HT-29 (cell line): ENCODE measurements around the gene ANKS1A. TPM values are rescaled to one million over a fixed set of nuclear protein-coding genes. Genes with fewer than 3 reads are reported as not detected.

ENCODE experiments used
- DNase-seq: peaks from one replicate; pipeline ENCODE4 v3.0.0-alpha.2; 2015; ENCODE audit warnings: low spot score
- total RNA-seq: library from RNA; depleted of rRNA; stranded (reverse); fragments of >200 nt; shearing (Covaris generic); gene quantifications from 2 replicates; pipeline ENCODE4 v1.2.3, GENCODE V29; 2014

ANKS1A gene
- total RNA-seq, 1 experiment from 2014 or later, result 23.4 TPM

DNA sequence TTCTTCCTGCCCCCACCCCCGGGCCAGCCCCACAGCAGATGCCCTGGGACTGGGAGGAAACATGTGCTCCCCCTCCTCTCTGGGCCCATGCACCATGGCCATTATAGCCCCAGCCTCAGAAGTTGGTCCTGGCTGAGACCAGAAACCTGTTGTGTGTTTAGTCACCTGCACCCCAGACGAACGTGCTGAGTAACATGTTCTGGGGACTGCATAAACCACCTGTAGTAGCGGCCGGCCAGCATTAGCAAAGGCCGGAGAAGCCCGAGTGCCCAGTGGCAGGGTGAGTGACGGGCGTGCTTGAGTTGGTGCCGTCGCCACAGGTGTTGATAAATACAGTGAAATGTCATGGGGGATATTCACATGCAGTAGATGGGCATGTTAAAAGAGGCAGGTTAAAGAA lies 178.2 kb downstream of the ANKS1A start:
- DNase-seq, result no peak

- no peak for DNase-seq
Measured at GRCh38 chr6:35068206-35068605, 179.2 kb downstream of the ANKS1A start.

DNA sequence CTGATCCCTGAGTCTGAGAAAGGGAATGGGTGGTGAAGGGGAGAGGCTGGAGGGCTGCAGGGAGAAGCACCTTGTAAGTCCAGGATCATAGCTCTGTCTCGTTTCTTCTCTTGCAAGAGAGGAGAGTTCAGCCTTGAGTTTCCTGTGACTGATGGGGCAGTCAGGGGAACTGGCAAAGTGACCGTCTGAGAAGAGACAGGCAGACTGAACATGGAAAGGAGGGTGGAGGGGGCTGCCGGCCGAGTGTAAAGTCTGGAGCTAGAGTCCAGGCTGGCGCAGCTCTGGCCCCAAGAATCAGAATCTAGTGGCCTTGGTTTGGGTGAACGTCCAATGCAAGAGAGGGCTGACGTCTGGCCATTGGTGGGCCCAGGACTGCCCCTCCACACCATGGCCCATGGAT lies 179.6 kb downstream of the ANKS1A start:
- no peak for DNase-seq

DNA sequence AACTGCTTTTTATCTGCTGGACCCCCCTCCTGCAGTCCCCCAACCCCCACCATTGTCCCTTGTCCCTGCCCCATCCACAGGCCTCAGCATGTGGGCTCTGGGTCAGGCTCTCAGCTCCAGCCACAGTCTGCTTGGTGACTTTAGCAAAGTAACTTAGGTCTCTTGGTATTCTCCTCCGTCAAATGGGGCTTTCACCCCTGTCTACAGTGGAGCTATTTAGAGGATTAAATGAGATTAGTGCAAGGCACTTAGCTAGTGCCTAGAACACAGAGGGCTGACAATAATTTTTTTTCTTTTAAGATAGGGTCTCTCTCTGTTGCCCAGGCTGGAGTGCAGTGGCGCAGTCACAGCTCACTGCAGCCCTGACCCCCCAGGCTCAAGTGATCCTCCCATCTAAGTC lies 180.2 kb downstream of the ANKS1A start:
- no peak for DNase-seq

DNA sequence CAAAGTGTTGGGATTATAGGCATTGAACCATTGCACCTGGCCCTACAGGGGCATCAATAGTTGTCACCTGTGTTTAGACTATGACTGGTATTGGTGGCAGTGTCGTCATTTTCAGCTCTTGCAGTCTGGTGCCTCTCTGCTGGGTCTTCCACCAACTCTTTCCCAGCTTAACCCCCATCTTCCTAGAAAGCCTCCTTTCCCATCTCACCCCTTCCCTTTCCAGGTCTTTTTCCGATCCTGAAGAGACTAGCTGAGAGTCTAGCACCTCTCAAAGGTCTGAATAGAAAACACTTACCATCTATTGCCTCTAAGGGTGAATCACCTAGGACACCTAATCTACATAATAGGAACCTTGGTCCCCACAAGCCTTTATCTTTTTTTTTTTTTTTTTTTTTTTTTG lies 181.1 kb downstream of the ANKS1A start:
- DNase-seq, result no peak

DNA sequence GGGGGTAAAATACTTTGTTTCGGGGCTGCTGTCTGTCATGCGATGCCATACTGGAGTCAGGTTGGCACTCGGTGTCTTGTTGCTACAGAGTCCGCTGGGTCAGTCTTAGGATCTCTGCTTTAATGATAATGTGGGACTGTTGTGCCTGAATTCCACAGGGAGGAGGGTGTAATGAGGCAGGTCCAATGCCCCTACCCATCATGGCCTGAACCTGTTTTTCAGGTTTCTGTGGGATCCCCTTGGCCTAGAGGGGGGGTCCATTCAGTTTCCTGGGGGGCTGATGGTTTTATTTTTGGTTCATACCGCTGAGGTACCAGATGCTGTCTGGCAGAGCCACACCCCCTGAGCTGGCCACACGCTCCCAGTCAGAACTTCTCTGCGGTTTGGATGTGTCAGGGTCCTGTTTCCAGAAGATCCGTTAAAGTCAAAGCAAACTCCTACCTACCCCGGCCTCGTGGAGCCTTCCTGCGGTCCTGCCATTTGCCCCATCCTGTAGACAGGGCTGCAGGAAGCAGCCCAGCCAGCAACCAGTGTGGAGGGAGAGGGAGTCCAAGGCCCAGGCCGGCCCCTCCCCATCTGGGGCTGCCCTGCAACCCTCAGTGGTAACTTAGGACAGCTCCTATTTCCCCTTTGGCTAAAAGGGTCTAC lies 182.4 kb downstream of the ANKS1A start:
- no peak for DNase-seq

DNA sequence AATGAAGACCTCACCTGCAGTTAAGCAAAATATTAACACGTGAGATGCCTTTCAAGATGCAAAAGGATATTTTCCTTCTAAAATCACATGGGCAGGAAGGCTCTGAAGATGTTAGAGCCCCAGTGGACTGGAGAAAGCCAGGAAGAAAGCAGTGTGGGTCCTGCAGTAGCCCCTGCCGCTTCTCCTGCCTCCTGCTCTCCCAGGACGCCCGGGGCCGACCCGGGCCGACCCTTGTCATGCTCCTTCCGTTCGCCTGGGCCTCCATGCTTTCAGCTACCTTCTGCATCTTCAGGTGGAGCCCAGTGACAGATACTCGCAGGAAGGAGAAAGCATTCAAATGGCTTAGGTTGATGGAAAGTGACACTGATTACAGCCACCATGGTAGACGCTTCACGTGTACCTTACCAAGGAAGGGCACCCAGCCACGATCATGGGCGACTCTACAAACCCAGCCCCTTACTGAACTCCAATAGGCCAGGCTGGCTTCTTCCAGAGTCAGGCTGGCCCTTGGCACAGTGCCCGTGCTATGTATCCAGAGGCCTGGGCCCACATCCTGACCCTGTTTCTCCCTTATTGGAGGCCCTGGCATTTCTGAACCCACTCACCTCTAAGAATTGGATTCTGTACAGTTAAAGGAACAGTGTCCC lies 183.1 kb downstream of the ANKS1A start:
- DNase-seq, result no peak

DNA sequence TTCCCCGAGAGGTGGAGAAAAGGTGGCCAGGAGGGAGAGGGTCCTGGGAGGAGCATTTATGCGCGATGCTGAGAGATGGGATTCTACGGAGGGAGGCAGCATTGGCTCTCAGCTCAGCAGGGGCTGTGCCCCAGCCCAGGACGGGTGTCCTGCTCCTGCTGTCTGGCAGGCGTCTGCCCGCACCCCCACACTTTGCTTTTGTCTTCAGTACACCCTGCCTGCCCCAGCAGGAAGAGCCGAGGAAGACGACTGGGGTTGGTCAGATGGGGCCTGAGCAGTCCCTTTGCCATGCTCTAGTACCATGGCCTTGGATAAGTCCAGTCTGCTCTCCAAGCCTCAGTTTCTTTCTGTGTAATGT lies 183.6 kb downstream of the ANKS1A start:
- DNase-seq, result no peak

GRCh38 chr6:35073211-35073610 lies 184.2 kb downstream of the ANKS1A start:
- no peak for DNase-seq

DNA sequence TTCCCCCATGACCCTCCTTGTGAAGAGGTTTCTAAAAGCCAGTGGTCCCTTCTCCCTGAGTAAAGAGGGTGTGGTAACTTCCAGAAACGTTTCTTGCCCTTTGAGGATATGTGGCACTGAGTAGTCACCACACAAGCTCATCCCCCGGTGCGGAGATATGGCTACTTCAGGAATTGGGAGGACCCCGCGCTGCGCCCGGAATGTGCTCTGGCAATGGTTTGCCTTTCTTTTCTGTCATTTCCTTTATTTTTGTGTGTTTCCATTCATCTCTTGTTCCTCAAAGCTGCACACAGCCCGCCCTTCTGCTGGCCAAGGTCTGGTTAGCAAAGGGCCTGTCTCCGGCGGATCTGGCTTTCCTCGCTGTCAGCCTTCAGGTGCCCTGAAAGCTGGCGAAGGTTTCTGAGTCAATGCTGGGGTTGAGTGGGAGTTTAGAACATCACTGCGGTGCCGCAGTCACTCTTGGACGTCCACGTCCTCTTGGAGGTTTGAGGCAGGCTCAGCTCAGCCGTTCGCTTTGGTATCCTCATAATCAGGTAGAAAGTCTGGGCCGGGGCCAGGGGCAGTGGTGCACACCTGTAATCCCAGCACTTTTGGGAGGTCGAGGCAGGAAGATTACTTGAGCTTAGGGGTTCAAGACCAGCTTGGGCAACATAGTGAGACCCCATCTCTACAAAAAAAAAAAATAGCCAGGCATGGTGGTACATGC lies 184.9 kb downstream of the ANKS1A start:
- DNase-seq, result no peak

DNA sequence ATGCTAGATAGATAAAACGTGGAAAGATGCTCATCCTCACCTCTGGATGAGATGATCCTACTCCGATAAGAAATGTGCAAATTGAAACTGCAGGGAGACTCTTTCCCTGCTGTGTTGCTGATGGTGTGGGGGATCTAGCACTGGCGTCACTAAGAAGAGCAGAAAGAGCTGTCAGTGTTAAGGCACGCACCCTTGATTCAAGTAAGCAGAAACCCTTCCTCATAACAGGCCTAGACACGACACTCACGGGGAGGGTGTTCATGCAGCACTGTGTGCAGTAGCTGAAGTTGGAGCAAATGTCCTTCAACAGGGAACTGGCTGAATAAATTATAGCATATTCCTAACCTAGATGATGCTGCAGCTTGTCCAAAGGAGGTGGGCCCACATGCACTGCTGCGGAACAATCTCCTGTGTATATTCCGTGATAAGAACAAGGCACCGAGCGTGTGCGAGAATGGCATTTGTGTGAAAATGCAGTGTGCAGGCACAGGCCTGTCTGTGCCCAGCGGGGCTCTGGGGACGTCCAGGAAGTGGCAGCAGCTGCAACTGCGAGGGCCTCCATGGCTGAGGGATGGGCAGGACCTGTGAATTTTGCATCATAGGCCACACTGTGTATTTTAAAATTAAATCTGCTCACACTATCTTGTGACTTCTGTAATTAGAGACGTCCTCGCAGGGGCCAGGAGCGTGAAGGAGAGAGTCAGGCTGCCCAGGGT lies 188.1 kb downstream of the ANKS1A start:
- DNase-seq, result no peak

DNA sequence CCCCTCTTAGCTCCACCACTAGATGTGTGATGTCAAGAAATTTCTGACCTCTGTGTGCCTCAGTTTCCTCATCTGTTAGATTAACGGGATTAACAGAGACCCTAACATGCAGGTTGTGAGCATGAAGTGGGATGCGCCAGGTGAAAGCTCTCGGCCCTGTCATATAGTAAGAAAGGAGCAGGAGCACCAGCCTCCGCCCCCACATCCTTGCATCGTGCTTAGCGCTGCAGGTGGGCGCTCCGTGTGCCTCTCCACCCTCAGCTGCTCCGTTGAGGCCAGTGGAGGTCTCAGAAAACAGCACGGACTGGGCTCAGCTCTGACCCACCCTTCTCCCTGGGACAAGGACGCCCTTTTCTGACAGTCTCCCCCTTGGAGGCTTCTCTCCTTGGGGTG lies 188.7 kb downstream of the ANKS1A start:
- DNase-seq, result no peak

DNA sequence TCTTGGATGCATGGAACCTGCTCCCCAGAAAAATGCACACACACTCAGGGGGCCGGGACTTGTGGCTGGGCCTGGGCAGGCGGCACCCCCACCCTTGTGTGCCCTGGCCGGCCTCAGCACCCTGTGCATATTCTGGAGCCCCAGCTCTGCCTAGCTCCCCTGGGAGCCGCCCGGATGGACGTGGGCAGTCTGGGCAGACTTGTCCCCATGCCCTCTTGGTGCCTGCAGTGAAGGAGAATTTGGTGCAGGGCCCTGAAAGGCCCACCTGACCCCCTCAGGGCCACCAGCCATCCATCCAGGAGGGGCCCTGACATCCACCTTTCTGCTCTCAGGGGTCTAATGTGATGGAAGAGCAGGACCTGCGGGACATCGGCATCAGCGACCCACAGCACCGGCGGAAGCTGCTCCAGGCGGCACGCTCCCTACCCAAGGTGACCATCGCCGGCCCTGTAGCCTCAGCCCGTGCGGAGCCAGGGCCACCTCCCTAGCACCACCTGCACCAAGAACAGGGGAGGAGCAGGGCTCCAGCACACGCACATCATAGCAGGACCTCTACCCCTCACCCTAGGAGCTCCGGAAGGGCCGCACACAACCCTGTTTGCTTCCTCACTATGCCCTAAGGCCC lies 189.3 kb downstream of the ANKS1A start:
- DNase-seq, result no peak

- DNase-seq, result no peak
Measured at GRCh38 chr6:35078896-35079295, 189.8 kb downstream of the ANKS1A start.

DNA sequence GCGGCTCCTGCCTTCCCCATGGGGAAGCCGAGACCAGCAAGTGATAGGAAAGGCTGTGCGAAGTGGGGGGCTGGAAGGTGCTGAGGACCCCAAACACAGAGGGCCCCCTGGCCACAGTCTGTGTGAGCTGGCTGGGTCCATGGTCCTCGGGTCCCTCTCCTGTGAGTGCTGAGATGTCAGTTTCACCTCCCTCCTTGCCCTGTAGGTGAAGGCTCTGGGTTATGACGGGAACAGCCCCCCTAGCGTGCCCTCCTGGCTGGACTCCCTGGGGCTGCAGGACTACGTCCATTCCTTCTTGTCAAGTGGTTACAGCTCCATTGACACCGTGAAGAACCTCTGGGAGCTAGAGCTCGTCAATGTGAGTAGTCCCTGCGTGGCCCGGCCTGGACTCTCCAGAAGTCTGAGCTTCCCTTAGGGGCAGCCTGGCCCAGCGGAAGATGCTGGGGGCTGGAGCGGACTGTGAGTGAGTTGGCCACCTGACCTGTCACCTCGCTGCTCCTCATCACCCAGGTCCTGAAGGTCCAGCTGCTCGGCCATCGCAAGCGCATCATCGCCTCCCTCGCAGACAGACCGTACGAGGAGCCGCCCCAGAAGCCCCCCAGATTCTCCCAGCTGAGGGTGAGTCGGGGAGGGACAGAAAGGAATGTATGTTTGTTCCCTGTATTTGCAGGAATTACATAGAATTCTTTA lies 190.4 kb downstream of the ANKS1A start:
- no peak for DNase-seq

DNA sequence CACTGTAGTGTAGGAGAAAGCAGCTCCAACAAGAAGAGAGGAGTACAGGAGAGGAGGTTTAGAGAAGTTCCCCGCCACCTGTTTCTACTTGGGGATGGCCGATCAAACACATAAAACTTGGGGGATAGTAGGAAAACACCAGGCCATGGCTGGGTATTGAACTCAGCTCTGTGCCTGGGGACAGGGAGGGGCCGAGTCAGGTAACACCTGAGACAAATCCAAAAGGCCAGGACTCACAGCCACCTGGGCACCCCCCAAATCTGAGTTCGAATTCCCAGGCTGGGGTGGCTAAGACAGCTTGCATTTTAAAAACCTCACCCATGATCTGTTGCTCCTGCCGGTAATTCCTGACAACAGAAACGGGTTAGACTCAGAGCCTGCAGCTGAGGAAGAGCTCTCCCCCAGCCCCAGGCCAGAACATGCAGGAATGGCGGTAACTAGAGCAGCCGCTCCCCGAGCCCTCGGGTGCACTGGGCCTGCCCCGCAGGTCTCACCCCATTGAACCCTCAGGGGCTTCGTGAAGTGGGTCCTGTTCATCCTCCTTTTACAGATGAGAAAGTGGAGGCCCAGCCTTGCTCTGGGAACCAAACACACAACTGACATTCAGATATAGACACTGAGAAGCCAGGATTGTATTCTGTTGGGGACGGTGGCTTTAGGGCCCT lies 191.1 kb downstream of the ANKS1A start:
- DNase-seq, result no peak

DNA sequence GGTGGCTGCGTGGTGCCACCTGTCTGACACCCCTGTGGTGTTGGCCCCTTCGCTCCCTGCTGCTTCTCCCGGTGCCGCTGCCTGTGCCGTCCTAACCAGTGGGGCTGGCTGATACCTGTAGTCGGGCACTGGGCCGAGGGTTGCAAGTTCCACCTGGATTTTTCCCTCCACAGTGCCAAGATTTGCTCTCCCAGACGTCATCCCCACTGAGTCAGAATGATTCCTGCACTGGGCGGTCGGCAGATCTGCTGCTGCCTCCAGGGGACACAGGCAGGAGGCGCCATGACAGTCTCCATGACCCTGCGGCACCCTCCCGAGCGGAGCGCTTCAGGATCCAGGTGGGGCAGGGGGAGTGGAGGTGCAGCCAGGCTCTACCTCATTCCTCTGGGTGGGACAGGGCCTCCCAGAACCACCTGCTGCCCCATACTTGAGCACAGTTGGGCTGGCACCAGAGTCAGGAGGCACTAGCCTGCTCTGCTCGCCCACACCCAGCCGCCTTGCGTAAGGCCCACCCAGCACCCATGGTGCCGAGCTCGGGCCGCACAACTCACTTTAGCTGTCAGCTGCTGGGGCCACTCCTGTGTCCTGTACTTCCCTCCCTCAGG lies 191.9 kb downstream of the ANKS1A start:
- no peak for DNase-seq

DNA sequence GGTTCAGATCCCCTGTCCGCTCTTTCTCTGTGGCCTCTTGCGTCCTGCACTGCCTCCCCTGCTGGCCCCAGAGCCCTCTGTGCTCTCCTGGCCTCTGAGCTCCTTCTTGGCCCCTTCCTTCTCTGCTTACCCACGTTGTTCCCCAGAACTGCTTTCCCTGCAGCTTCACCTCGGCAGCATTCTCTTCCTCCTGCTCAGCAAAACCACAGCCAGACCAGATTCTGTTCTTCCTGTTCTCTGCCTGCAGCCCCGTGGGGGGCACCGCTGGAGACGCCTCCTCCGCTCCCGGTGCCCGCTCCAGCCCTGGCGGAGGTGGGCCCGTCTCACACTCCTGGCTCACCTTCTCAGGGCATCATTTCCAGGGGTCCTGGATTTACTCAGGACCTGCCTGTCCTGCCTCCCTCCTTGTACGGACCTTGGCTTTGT lies 192.4 kb downstream of the ANKS1A start:
- no peak for DNase-seq

GRCh38 chr6:35082046-35082732 lies 193.1 kb downstream of the ANKS1A start:
- no peak for DNase-seq
